Parathyroid adenoma (tissue), 2 donors: ENCODE data around the gene RHBDF1.

Source experiments
- H2AFZ ChIP-seq: fragments of 300-600 bp; sonication (generic); one replicate; pipeline ENCODE4 v1.7.0; 2017; ENCODE audit warnings: antibody characterized with exemption, mild to moderate bottlenecking
- H3K27ac ChIP-seq: fragments of 300-600 bp; sonication (generic); one replicate; pipeline ENCODE4 v1.7.0; 2017
- H3K27me3 ChIP-seq: fragments of 300-600 bp; sonication (generic); one replicate; pipeline ENCODE4 v1.7.0; 2017; ENCODE audit warnings: low read length; ENCODE audit not compliant: control insufficient read depth, insufficient read depth
- H3K36me3 ChIP-seq: fragments of 300-600 bp; sonication (generic); one replicate; pipeline ENCODE4 v1.7.0; 2017; ENCODE audit warnings: low read length; ENCODE audit not compliant: control insufficient read depth, insufficient read depth
- H3K4me1 ChIP-seq: fragments of 300-600 bp; sonication (generic); one replicate; pipeline ENCODE4 v1.7.0; 2017; ENCODE audit warnings: control low read depth
- H3K4me2 ChIP-seq: fragments of 300-600 bp; sonication (generic); one replicate; pipeline ENCODE4 v1.7.0; 2017; ENCODE audit warnings: low read length
- H3K4me3 ChIP-seq: fragments of 300-600 bp; sonication (generic); one replicate; pipeline ENCODE4 v1.7.0; 2017; ENCODE audit warnings: low read depth, low read length
- H3K79me2 ChIP-seq: fragments of 300-600 bp; sonication (generic); one replicate; pipeline ENCODE4 v1.7.0; 2017; ENCODE audit warnings: control low read depth
- H3K9ac ChIP-seq: fragments of 300-600 bp; sonication (generic); one replicate; pipeline ENCODE4 v1.7.0; 2017; ENCODE audit warnings: mild to moderate bottlenecking
- H3K9me3 ChIP-seq: fragments of 300-600 bp; sonication (generic); one replicate; pipeline ENCODE4 v1.7.0; 2017; ENCODE audit warnings: low read length; ENCODE audit not compliant: control insufficient read depth
- TF ChIP-seq, protein P1 (sequence below): fragments of 300-600 bp; sonication (generic); IDR thresholded peaks from one replicate; pipeline ENCODE4 v1.7.0; 2017; ENCODE audit warnings: antibody characterized with exemption, mild to moderate bottlenecking
- donor health status: primary hyperparathyroidism.

The RHBDF1 gene

GRCh38 chr16:71210-71539, 1.3 kb downstream of the RHBDF1 start:
- H2AFZ ChIP-seq = peak overlapping the region; percentile 80
- peaks cover 6% of the 10 kb centered on the region for H3K4me1 ChIP-seq
- H3K4me2 ChIP-seq = peak overlapping the region; percentile 90
- H3K9me3 ChIP-seq = no peaks in the 10 kb centered on the region
- peak overlapping the region; percentile 60 for H3K4me3 ChIP-seq
- H3K36me3 ChIP-seq = no peaks in the 10 kb centered on the region
- no peak overlapping the region for H3K9ac ChIP-seq
- H3K27me3 ChIP-seq = no peaks in the 10 kb centered on the region
- TF ChIP-seq, protein P1, sequence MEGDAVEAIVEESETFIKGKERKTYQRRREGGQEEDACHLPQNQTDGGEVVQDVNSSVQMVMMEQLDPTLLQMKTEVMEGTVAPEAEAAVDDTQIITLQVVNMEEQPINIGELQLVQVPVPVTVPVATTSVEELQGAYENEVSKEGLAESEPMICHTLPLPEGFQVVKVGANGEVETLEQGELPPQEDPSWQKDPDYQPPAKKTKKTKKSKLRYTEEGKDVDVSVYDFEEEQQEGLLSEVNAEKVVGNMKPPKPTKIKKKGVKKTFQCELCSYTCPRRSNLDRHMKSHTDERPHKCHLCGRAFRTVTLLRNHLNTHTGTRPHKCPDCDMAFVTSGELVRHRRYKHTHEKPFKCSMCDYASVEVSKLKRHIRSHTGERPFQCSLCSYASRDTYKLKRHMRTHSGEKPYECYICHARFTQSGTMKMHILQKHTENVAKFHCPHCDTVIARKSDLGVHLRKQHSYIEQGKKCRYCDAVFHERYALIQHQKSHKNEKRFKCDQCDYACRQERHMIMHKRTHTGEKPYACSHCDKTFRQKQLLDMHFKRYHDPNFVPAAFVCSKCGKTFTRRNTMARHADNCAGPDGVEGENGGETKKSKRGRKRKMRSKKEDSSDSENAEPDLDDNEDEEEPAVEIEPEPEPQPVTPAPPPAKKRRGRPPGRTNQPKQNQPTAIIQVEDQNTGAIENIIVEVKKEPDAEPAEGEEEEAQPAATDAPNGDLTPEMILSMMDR = no peak
- peaks cover under 1% of the 10 kb centered on the region for H3K79me2 ChIP-seq
- H3K27ac ChIP-seq = peak overlapping the region; percentile 62

- no peak overlapping the region for H2AFZ ChIP-seq
- H3K4me1 ChIP-seq = peaks cover 9% of the 10 kb centered on the region
- no peaks in the 10 kb centered on the region for H3K27me3 ChIP-seq
- no peaks in the 10 kb centered on the region for H3K36me3 ChIP-seq
- no peaks in the 10 kb centered on the region for H3K9me3 ChIP-seq
- no peak overlapping the region for H3K4me3 ChIP-seq
- TF ChIP-seq, protein P1 = no peak
- peaks cover 12% of the 10 kb centered on the region for H3K79me2 ChIP-seq
- no peak overlapping the region for H3K9ac ChIP-seq
- no peak overlapping the region for H3K27ac ChIP-seq
- no peak overlapping the region for H3K4me2 ChIP-seq
These were observed 3.2 kb downstream of the RHBDF1 start for GRCh38 chr16:69181-69580.

- H3K4me3 ChIP-seq = no peak overlapping the region
- peaks cover 9% of the 10 kb centered on the region for H3K4me1 ChIP-seq
- peaks cover 12% of the 10 kb centered on the region for H3K79me2 ChIP-seq
- TF ChIP-seq, protein P1 = no peak
- H2AFZ ChIP-seq = no peak overlapping the region
- H3K27me3 ChIP-seq = no peaks in the 10 kb centered on the region
- no peaks in the 10 kb centered on the region for H3K9me3 ChIP-seq
- H3K36me3 ChIP-seq = no peaks in the 10 kb centered on the region
- H3K27ac ChIP-seq = no peak overlapping the region
- no peak overlapping the region for H3K4me2 ChIP-seq
- no peak overlapping the region for H3K9ac ChIP-seq
These were observed 4.3 kb downstream of the RHBDF1 start for GRCh38 chr16:67884-68789.

GRCh38 chr16:67183-67791, 5.1 kb downstream of the RHBDF1 start:
- H3K4me2 ChIP-seq = no peak overlapping the region
- H3K4me3 ChIP-seq = no peak overlapping the region
- no peak overlapping the region for H3K9ac ChIP-seq
- peaks cover 12% of the 10 kb centered on the region for H3K79me2 ChIP-seq
- no peaks in the 10 kb centered on the region for H3K9me3 ChIP-seq
- H3K36me3 ChIP-seq = no peaks in the 10 kb centered on the region
- no peak overlapping the region for H2AFZ ChIP-seq
- no peaks in the 10 kb centered on the region for H3K27me3 ChIP-seq
- TF ChIP-seq, protein P1 = no peak
- no peak overlapping the region for H3K27ac ChIP-seq
- H3K4me1 ChIP-seq = peaks cover 6% of the 10 kb centered on the region
